Esophagus mucosa (tissue), 1 donor: Measurements from ENCODE around the gene MS4A4A. TPM values are rescaled to one million over a fixed set of nuclear protein-coding genes. Genes with fewer than 3 reads are reported as not detected.

Experiments
- ATAC-seq: fragments of 200-7000 bp; cut with Tn5 transposase; one replicate; pipeline ENCODE4 v1.9.1; 2020
- total RNA-seq: library from RNA; stranded (reverse); gene quantifications from one replicate; pipeline ENCODE4 v1.2.4, GENCODE V29; 2023
- donor health status: DM: yes; HTN: yes; CAD: no.

MS4A4A gene
- total RNA-seq, 1 donor from 2014 or later = 0.24 TPM

GRCh38 chr11:60303661-60304060 is 23.2 kb downstream of the MS4A4A start:
- ATAC-seq = no peak

- ATAC-seq = no peak
These were observed 25.6 kb downstream of the MS4A4A start for GRCh38 chr11:60305906-60306619.

- ATAC-seq = no peak
These were observed 27.2 kb downstream of the MS4A4A start for GRCh38 chr11:60307507-60308195.

GRCh38 chr11:60310407-60310998 is 30.0 kb downstream of the MS4A4A start:
- ATAC-seq = no peak

GRCh38 chr11:60314635-60315321 is 34.3 kb downstream of the MS4A4A start:
- ATAC-seq = no peak

- ATAC-seq = no peak
These were observed 35.4 kb downstream of the MS4A4A start for GRCh38 chr11:60315871-60316270.

GRCh38 chr11:60316317-60316716 is 35.9 kb downstream of the MS4A4A start:
- ATAC-seq = no peak

- no peak for ATAC-seq
These were observed 38.3 kb downstream of the MS4A4A start for GRCh38 chr11:60318726-60319125.

GRCh38 chr11:60321051-60321450 is 40.6 kb downstream of the MS4A4A start:
- no peak for ATAC-seq

- ATAC-seq = no peak
These were observed 46.5 kb downstream of the MS4A4A start, which contains the start of gene MS4A6E for GRCh38 chr11:60326955-60327354. Gene MS4A6E (plus strand): TSS chr11:60327255. CDS start chr11:60334896, 7,641 bp downstream.

GRCh38 chr11:60328460-60328859 is 48.0 kb downstream of the MS4A4A start:
- no peak for ATAC-seq

GRCh38 chr11:60332846-60333245 is 52.4 kb downstream of the MS4A4A start:
- no peak for ATAC-seq

- ATAC-seq = peak; percentile 38
These were observed 53.6 kb downstream of the MS4A4A start for GRCh38 chr11:60334005-60334620.

GRCh38 chr11:60336767-60337391 is 56.4 kb downstream of the MS4A4A start:
- no peak for ATAC-seq

GRCh38 chr11:60338053-60338452 is 57.6 kb downstream of the MS4A4A start:
- no peak for ATAC-seq

GRCh38 chr11:60339356-60339755 is 58.9 kb downstream of the MS4A4A start:
- no peak for ATAC-seq

GRCh38 chr11:60343094-60343704 is 62.7 kb downstream of the MS4A4A start:
- no peak for ATAC-seq

- ATAC-seq = no peak
These were observed 63.7 kb downstream of the MS4A4A start for GRCh38 chr11:60344146-60344545.

- ATAC-seq = no peak
These were observed 65.0 kb downstream of the MS4A4A start for GRCh38 chr11:60345489-60345888.

GRCh38 chr11:60347084-60347797 is 66.8 kb downstream of the MS4A4A start:
- no peak for ATAC-seq

- no peak for ATAC-seq
These were observed 67.7 kb downstream of the MS4A4A start for GRCh38 chr11:60348116-60348515.
